ENCODE results near the gene ATP9B.
"Not testable (repeated sequence)": the region's sequence is repeated elsewhere in the genome, so short reads cannot be mapped to it uniquely, and the experiment has no call there.

The ATP9B gene

GRCh38 chr18:79323471-79323870 lies 254.3 kb downstream of the ATP9B start:
- no peak for TF ChIP-seq CTCF (conservative IDR thresholded peaks at IDR 0.05; ENCODE audit: control insufficient read depth, insufficient read depth, low read depth, low read length)
- DNase-seq (ENCODE audit: low read depth), result no peak
- no peak overlapping the region for H3K4me3 ChIP-seq (ENCODE audit: control insufficient read depth, low read depth, low read length)

- DNase-seq (ENCODE audit: low read depth), result no peak
- no peak for TF ChIP-seq CTCF (conservative IDR thresholded peaks at IDR 0.05; ENCODE audit: control insufficient read depth, insufficient read depth, low read depth, low read length)
- H3K4me3 ChIP-seq (ENCODE audit: control insufficient read depth, low read depth, low read length), result no peak overlapping the region
Measured at GRCh38 chr18:79326413-79327198, 257.4 kb downstream of the ATP9B start.

GRCh38 chr18:79327199-79327721 lies 258.1 kb downstream of the ATP9B start:
- no peak overlapping the region for H3K4me3 ChIP-seq (ENCODE audit: control insufficient read depth, low read depth, low read length)
- TF ChIP-seq CTCF (conservative IDR thresholded peaks at IDR 0.05; ENCODE audit: control insufficient read depth, insufficient read depth, low read depth, low read length), result no peak
- DNase-seq (ENCODE audit: low read depth), result no peak

- H3K4me3 ChIP-seq (ENCODE audit: control insufficient read depth, low read depth, low read length); DNase-seq (ENCODE audit: low read depth): not testable (repeated sequence)
Measured at GRCh38 chr18:79327915-79328314, 258.7 kb downstream of the ATP9B start.

- no peak for TF ChIP-seq CTCF (conservative IDR thresholded peaks at IDR 0.05; ENCODE audit: control insufficient read depth, insufficient read depth, low read depth, low read length)
Measured at GRCh38 chr18:79328887-79329286, 259.7 kb downstream of the ATP9B start.

GRCh38 chr18:79329786-79330185 lies 260.6 kb downstream of the ATP9B start:
- TF ChIP-seq CTCF (conservative IDR thresholded peaks at IDR 0.05; ENCODE audit: control insufficient read depth, insufficient read depth, low read depth, low read length), result no peak
- no peak for DNase-seq (ENCODE audit: low read depth)
- no peak overlapping the region for H3K4me3 ChIP-seq (ENCODE audit: control insufficient read depth, low read depth, low read length)

More at GRCh38 chr18:79328887-79329286, 259.7 kb downstream of the ATP9B start:
- no peak overlapping the region for H3K4me3 ChIP-seq (ENCODE audit: control insufficient read depth, low read depth, low read length)
- no peak for DNase-seq (ENCODE audit: low read depth)

GRCh38 chr18:79332646-79333045 lies 263.5 kb downstream of the ATP9B start:
- no peak for TF ChIP-seq CTCF (conservative IDR thresholded peaks at IDR 0.05; ENCODE audit: control insufficient read depth, insufficient read depth, low read depth, low read length)
- H3K4me3 ChIP-seq (ENCODE audit: control insufficient read depth, low read depth, low read length), result no peak overlapping the region
- no peak for DNase-seq (ENCODE audit: low read depth)
